A673 (cell line): ENCODE results near the gene PRPF6. TPM values are rescaled to one million over a fixed set of nuclear protein-coding genes. Genes with fewer than 3 reads are reported as not detected.

Source experiments
- BruUV-seq: library from RNA; stranded (reverse); fragments of 400-500 nt; replicated peaks from 2 replicates; lab custom pipeline; 2021; lab: Mats Ljungman, UMichigan
- CTCF ChIA-PET: fragments of 300-600 bp; sonication (Branson Sonifier 250); formaldehyde crosslinking; loops from one replicate; lab custom pipeline; 2022; ENCODE audit warnings: antibody characterized with exemption; lab: Charles Lee
- POLR2A ChIA-PET: fragments of 300-600 bp; sonication (Branson Sonifier 250); formaldehyde crosslinking; loops from one replicate; lab custom pipeline; 2022; ENCODE audit warnings: antibody characterized with exemption; ENCODE audit not compliant: low non-redundant PET; lab: Charles Lee
- DNase-seq: peaks from one replicate; pipeline ENCODE4 v3.0.0-alpha.2; 2015; ENCODE audit warnings: low spot score
- H3K27ac ChIP-seq: fragments of 200-600 bp; sonication (generic); 2 replicates; pipeline ENCODE4 v1.5.1; 2016; ENCODE audit warnings: mixed run types, low read depth, mild to moderate bottlenecking, mixed read lengths, antibody characterized with exemption, low read length; ENCODE audit not compliant: poor library complexity, severe bottlenecking
- H3K27me3 ChIP-seq: fragments of 200-600 bp; sonication (generic); replicated peaks from 2 replicates; pipeline ENCODE4 v1.6.1; 2017; ENCODE audit warnings: mixed run types, low read depth, mild to moderate bottlenecking, mixed read lengths, antibody characterized with exemption, low read length; ENCODE audit not compliant: insufficient read depth, poor library complexity
- H3K36me3 ChIP-seq: fragments of 200-600 bp; sonication (generic); 2 replicates; pipeline ENCODE4 v1.6.1; 2016; ENCODE audit warnings: mixed run types, mild to moderate bottlenecking, mixed read lengths, antibody characterized with exemption, low read length; ENCODE audit not compliant: insufficient read depth, poor library complexity, severe bottlenecking
- H3K4me1 ChIP-seq: fragments of 200-600 bp; sonication (generic); 2 replicates; pipeline ENCODE4 v1.6.1; 2017; ENCODE audit warnings: mixed run types, mild to moderate bottlenecking, mixed read lengths, antibody characterized with exemption, low read length; ENCODE audit not compliant: insufficient read depth, poor library complexity, severe bottlenecking
- H3K4me3 ChIP-seq: fragments of 200-600 bp; sonication (generic); 2 replicates; pipeline ENCODE4 v1.5.1; 2016; ENCODE audit warnings: low read depth, mixed run types, mild to moderate bottlenecking, mixed read lengths, low read length; ENCODE audit not compliant: poor library complexity, severe bottlenecking
- H3K9me3 ChIP-seq: fragments of 200-600 bp; sonication (generic); 2 replicates; pipeline ENCODE4 v1.6.1; 2016; ENCODE audit warnings: mixed run types, low read depth, mild to moderate bottlenecking, mixed read lengths, antibody characterized with exemption, low read length; ENCODE audit not compliant: poor library complexity, severe bottlenecking
- CTCF ChIP-seq: fragments of 300-800, 200-600 bp; sonication (generic); conservative IDR thresholded peaks from 2 replicates; pipeline ENCODE4 v1.5.1; 2017; ENCODE audit warnings: low read depth, mild to moderate bottlenecking, antibody characterized with exemption, low read length, moderate library complexity, mixed read lengths
- EZH2 ChIP-seq: fragments of 200-600 bp; sonication (generic); IDR thresholded peaks from 2 replicates; pipeline ENCODE4 v1.6.1; 2017; ENCODE audit warnings: borderline replicate concordance, low read depth, mild to moderate bottlenecking, mixed read lengths, antibody characterized with exemption, low read length; ENCODE audit not compliant: poor library complexity, severe bottlenecking
- intact Hi-C: fragments of 100-400 bp; cut with micrococcal nuclease; formaldehyde crosslinking; loops from one replicate; pipeline ENCODE4 v1.10.0; 2022; ENCODE audit not compliant: unreplicated experiment
- total RNA-seq: library from RNA; stranded (reverse); gene quantifications from 2 replicates; pipeline ENCODE4 v1.2.3, GENCODE V29; 2021

The PRPF6 gene
- total RNA-seq, 1 experiment from 2014 or later = 86.3 TPM

- POLR2A ChIA-PET = no interaction called here
- BruUV-seq = no TSS peak
These were observed 75.6 kb downstream of the PRPF6 start for GRCh38 chr20:64056639-64056888.

GRCh38 chr20:64056889-64057627, 76.1 kb downstream of the PRPF6 start:
- ChIA-PET CTCF (interaction anchor here (0.8 to 1.0 kb wide), 2 partner anchors 10 to 77 kb away, joined by 3 read pairs; no protein-coding TSS in a partner anchor), POLR2A (no interaction called here)
- intact Hi-C loops = no loop called here
- Histone ChIP-seq H3K4me3 (no peak overlapping the region), H3K27me3 (no peaks in the 10 kb centered on the region), H3K36me3 (no peaks in the 10 kb centered on the region), H3K4me1 (peaks cover 5% of the 10 kb centered on the region), H3K27ac (no peak overlapping the region), H3K9me3 (no peaks in the 10 kb centered on the region)
- TF ChIP-seq CTCF (no peak), EZH2 (no peak)
- no peak for DNase-seq
- no TSS peak for BruUV-seq

More at GRCh38 chr20:64056639-64056888, 75.6 kb downstream of the PRPF6 start:
- DNase-seq = no peak
- peaks cover 5% of the 10 kb centered on the region for H3K4me1 ChIP-seq
- no peak overlapping the region for H3K27ac ChIP-seq
- CTCF ChIA-PET = no interaction called here
- H3K36me3 ChIP-seq = no peaks in the 10 kb centered on the region
- TF ChIP-seq CTCF (no peak), EZH2 (no peak)
- H3K27me3 ChIP-seq = no peaks in the 10 kb centered on the region
- intact Hi-C loops = no loop called here
- H3K4me3 ChIP-seq = no peak overlapping the region
- no peaks in the 10 kb centered on the region for H3K9me3 ChIP-seq

GRCh38 chr20:64057628-64058498, 76.9 kb downstream of the PRPF6 start:
- POLR2A ChIA-PET = no interaction called here
- CTCF ChIA-PET = interaction anchor here (0.8 to 1.0 kb wide), 2 partner anchors 11 to 77 kb away, joined by 3 read pairs; no protein-coding TSS in a partner anchor
- H3K4me1 ChIP-seq = peaks cover 12% of the 10 kb centered on the region
- no peak overlapping the region for H3K27ac ChIP-seq
- BruUV-seq = no TSS peak
- no peaks in the 10 kb centered on the region for H3K36me3 ChIP-seq
- intact Hi-C loops = no loop called here
- H3K27me3 ChIP-seq = no peaks in the 10 kb centered on the region
- DNase-seq = peak; percentile 73
- H3K4me3 ChIP-seq = no peak overlapping the region
- TF ChIP-seq EZH2 = no peak
- peak; percentile 90 for TF ChIP-seq CTCF
- H3K9me3 ChIP-seq = no peaks in the 10 kb centered on the region
